Smooth muscle cell (in vitro differentiated cells): ENCODE results near the gene ZCCHC9. TPM values are rescaled to one million over a fixed set of nuclear protein-coding genes. Genes with fewer than 3 reads are reported as not detected.

Experiments used
- DNase-seq: peaks from one replicate; lab custom pipeline; 2025; ENCODE audit not compliant: unreplicated experiment; lab: John Stamatoyannopoulos, UW
- H2AFZ ChIP-seq: fragments of 200-600 bp; sonication (generic); 2 replicates; pipeline ENCODE4 v1.6.0; 2016; ENCODE audit warnings: antibody characterized with exemption, low read depth, mild to moderate bottlenecking
- H3F3A ChIP-seq: fragments of 200-600 bp; sonication (generic); 2 replicates; pipeline ENCODE4 v1.6.0; 2017; ENCODE audit warnings: antibody characterized with exemption, low read depth
- H3K27ac ChIP-seq: fragments of 200-600 bp; sonication (generic); 2 replicates; pipeline ENCODE4 v1.5.1; 2016; ENCODE audit warnings: low read depth, mild to moderate bottlenecking
- H3K27me3 ChIP-seq: fragments of 200-600 bp; sonication (generic); 2 replicates; pipeline ENCODE4 v1.6.1; 2016; ENCODE audit warnings: low read depth, mild to moderate bottlenecking
- H3K36me3 ChIP-seq: fragments of 200-600 bp; sonication (generic); 2 replicates; pipeline ENCODE4 v1.5.1; 2016; ENCODE audit warnings: low read depth
- H3K4me1 ChIP-seq: fragments of 200-600 bp; sonication (generic); 2 replicates; pipeline ENCODE4 v1.5.1; 2016; ENCODE audit warnings: low read depth
- H3K4me2 ChIP-seq: fragments of 200-600 bp; sonication (generic); 2 replicates; pipeline ENCODE4 v1.6.0; 2016; ENCODE audit warnings: mild to moderate bottlenecking
- H3K4me3 ChIP-seq: fragments of 200-600 bp; sonication (generic); 2 replicates; pipeline ENCODE4 v1.5.1; 2016; ENCODE audit warnings: mild to moderate bottlenecking
- H3K79me2 ChIP-seq: fragments of 200-600 bp; sonication (generic); 2 replicates; pipeline ENCODE4 v1.6.0; 2016; ENCODE audit warnings: low read depth, mild to moderate bottlenecking
- H3K9ac ChIP-seq: fragments of 200-600 bp; sonication (generic); 2 replicates; pipeline ENCODE4 v1.6.0; 2016; ENCODE audit warnings: low read depth
- H3K9me3 ChIP-seq: fragments of 200-600 bp; sonication (generic); replicated peaks from 2 replicates; pipeline ENCODE4 v1.5.1; 2016; ENCODE audit warnings: low read depth
- H4K20me1 ChIP-seq: fragments of 200-600 bp; sonication (generic); 2 replicates; pipeline ENCODE4 v1.6.0; 2016; ENCODE audit warnings: low read depth
- WGBS: methylation state at CpG from one replicate; pipeline ENCODE4 v1.1.7; 2016; ENCODE audit warnings: low lambda C conversion rate; 5-methylcytosine and 5-hydroxymethylcytosine counted together
- polyA plus RNA-seq: library from polyadenylated mRNA; unstranded; fragments of >200 nt; fragmentation: Nextera tagmentation; extraction: Ambion mirVana; gene quantifications from 2 replicates; pipeline ENCODE4 v1.2.1, GENCODE V29; 2016
- total RNA-seq: library from RNA; depleted of rRNA; stranded (reverse); fragments of >200 nt; gene quantifications from 2 replicates; pipeline ENCODE4 v1.2.3, GENCODE V29; 2014
- TF ChIP-seq, protein P1 (sequence below): fragments of 200-600 bp; sonication (generic); IDR thresholded peaks from 2 replicates; pipeline ENCODE4 v1.5.1; 2017; ENCODE audit warnings: borderline replicate concordance, mild to moderate bottlenecking, antibody characterized with exemption; ENCODE audit not compliant: insufficient read depth, poor library complexity, severe bottlenecking

Gene ZCCHC9
- total and polyA plus RNA-seq, 2 experiments from 2014 or later = 33.9 to 53.0 TPM

DNA sequence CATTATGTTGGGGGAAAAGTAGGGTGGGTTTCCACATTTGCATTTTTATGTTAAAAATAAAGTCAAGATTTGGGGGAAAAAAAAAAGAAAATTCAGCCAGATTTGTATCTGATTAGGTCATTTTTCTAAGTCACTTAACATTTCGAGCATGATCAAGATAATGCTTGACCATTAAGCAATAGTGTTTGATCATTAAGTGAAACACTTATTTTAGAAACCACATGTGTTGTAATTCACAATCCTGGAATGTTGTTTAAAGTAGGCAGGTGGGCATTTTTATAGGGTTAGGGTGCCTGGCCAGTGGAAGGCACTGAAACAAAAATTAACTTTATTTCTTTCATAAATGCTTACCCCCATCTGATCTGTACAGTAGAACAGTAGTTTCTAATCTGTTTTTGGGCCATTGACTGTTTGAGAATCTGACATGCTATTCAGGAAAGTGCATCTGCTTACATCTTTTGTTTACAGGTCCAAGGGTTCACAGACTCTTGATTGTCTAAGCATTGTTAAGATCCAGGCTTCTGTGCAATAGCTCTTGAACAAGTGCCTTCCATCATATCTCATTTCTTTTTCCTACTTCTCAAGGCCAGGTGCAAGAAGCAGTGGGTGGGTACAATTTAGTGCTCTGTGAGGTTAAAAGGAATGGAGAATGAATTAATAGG, 9.1 kb downstream of the ZCCHC9 start:
- 94% methylated on average over 1 of the region's 1 CpG for WGBS
- Histone ChIP-seq H3K9me3 (no peaks in the 10 kb centered on the region), H3F3A (no peaks in the 10 kb centered on the region), H3K79me2 (peaks cover 3% of the 10 kb centered on the region), H3K4me1 (no peaks in the 10 kb centered on the region), H3K36me3 (peaks cover 16% of the 10 kb centered on the region), H2AFZ (no peak overlapping the region), H3K4me3 (no peak overlapping the region), H3K27ac (no peak overlapping the region), H4K20me1 (peaks cover 10% of the 10 kb centered on the region), H3K4me2 (no peak overlapping the region), H3K9ac (no peak overlapping the region), H3K27me3 (no peaks in the 10 kb centered on the region)
- TF ChIP-seq, protein P1, sequence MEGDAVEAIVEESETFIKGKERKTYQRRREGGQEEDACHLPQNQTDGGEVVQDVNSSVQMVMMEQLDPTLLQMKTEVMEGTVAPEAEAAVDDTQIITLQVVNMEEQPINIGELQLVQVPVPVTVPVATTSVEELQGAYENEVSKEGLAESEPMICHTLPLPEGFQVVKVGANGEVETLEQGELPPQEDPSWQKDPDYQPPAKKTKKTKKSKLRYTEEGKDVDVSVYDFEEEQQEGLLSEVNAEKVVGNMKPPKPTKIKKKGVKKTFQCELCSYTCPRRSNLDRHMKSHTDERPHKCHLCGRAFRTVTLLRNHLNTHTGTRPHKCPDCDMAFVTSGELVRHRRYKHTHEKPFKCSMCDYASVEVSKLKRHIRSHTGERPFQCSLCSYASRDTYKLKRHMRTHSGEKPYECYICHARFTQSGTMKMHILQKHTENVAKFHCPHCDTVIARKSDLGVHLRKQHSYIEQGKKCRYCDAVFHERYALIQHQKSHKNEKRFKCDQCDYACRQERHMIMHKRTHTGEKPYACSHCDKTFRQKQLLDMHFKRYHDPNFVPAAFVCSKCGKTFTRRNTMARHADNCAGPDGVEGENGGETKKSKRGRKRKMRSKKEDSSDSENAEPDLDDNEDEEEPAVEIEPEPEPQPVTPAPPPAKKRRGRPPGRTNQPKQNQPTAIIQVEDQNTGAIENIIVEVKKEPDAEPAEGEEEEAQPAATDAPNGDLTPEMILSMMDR = no peak
- DNase-seq = no peak

DNA sequence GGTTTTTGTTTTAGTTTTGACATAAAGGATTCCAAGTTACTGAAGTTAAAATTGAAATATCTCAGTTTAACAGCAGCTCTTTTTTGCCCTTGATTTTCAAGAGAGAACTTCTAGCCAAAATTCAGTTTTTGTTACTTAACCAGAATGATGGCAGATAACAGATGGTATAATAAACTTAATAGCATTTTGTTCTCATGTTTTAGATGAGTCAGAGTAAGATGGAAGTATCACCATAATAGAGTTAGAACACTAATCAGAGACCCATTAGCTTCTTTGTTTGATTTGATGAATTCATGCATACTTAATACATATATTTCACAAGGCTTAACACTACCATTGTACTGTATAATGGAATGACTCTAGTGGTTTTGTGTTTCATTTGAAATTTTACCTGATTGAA, 11.9 kb downstream of the ZCCHC9 start:
- Histone ChIP-seq H3K4me3 (no peak overlapping the region), H3K79me2 (peaks cover 1% of the 10 kb centered on the region), H3K4me1 (no peaks in the 10 kb centered on the region)

GRCh38 chr5:81313686-81314085, 12.3 kb downstream of the ZCCHC9 start:
- H3K4me2 ChIP-seq = no peak overlapping the region
- TF ChIP-seq, protein P1 = no peak
- H3K9me3 ChIP-seq = no peaks in the 10 kb centered on the region
- H4K20me1 ChIP-seq = no peaks in the 10 kb centered on the region
- H3K4me1 ChIP-seq = no peaks in the 10 kb centered on the region
- 92% methylated on average over 3 of the region's 3 CpGs for WGBS
- H3K9ac ChIP-seq = no peak overlapping the region
- H3K36me3 ChIP-seq = peaks cover 16% of the 10 kb centered on the region
- no peaks in the 10 kb centered on the region for H3F3A ChIP-seq
- no peak for DNase-seq
- no peak overlapping the region for H3K27ac ChIP-seq
- H3K4me3 ChIP-seq = no peak overlapping the region
- H3K79me2 ChIP-seq = no peaks in the 10 kb centered on the region
- no peak overlapping the region for H2AFZ ChIP-seq
- no peaks in the 10 kb centered on the region for H3K27me3 ChIP-seq

More for the DNA sequence above, 11.9 kb downstream of the ZCCHC9 start:
- Histone ChIP-seq H3K27ac (no peak overlapping the region), H3K27me3 (no peaks in the 10 kb centered on the region), H4K20me1 (peaks cover 3% of the 10 kb centered on the region), H3K4me2 (no peak overlapping the region), H3F3A (no peaks in the 10 kb centered on the region), H3K9me3 (no peaks in the 10 kb centered on the region), H3K36me3 (peaks cover 16% of the 10 kb centered on the region), H2AFZ (no peak overlapping the region), H3K9ac (no peak overlapping the region)
- no peak for DNase-seq
- TF ChIP-seq, protein P1 = no peak

DNA sequence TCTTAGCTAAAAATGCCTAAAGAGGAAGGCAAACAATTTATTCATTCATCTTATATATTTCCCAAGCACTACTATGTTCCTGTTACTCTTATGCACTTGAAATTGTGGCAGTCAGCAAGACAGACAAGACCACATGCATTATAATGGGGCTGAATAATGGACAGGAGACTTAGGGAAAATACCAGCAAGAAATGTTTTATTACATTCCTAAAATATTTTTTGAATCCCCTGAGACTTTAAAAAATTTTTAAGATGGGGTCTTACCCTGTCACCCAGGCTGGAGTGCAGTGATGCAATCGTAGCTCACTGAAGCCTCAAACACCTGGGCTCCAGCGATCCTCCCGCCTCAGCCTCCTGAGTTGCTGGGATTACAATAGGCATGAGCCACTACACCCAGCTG, 13.2 kb downstream of the ZCCHC9 start:
- H3F3A ChIP-seq = no peaks in the 10 kb centered on the region

More for the DNA sequence above, 13.2 kb downstream of the ZCCHC9 start:
- TF ChIP-seq, protein P1 = no peak
- no peaks in the 10 kb centered on the region for H4K20me1 ChIP-seq
- H3K4me3 ChIP-seq = no peak overlapping the region
- no peak overlapping the region for H3K27ac ChIP-seq
- peaks cover 16% of the 10 kb centered on the region for H3K36me3 ChIP-seq
- H3K4me1 ChIP-seq = no peaks in the 10 kb centered on the region
- no peak overlapping the region for H3K9ac ChIP-seq
- no peak for DNase-seq
- no peaks in the 10 kb centered on the region for H3K79me2 ChIP-seq
- H3K4me2 ChIP-seq = no peak overlapping the region
- no peaks in the 10 kb centered on the region for H3K9me3 ChIP-seq
- H3K27me3 ChIP-seq = no peaks in the 10 kb centered on the region
- WGBS = 99% methylated on average over 3 of the region's 3 CpGs
- no peak overlapping the region for H2AFZ ChIP-seq
